A549 (cell line): ENCODE measurements around the gene EFNA5.

ENCODE experiments used
- POLR2A ChIP-seq: IDR thresholded peaks from 2 replicates; pipeline ENCODE4 v1.6.1; 2012; ENCODE audit warnings: mild to moderate bottlenecking, low read length
- POLR2AphosphoS2 ChIP-seq: conservative IDR thresholded peaks from 2 replicates; pipeline ENCODE4 v1.6.1; 2012; ENCODE audit warnings: low read length, improper control_type of control experiment, inconsistent platforms
- TF ChIP-seq, protein P1 (sequence below): fragments of 450-650 bp; IDR thresholded peaks from 2 replicates; pipeline ENCODE4 v1.6.1; 2014; ENCODE audit warnings: antibody characterized with exemption
- TF ChIP-seq, protein P2 (sequence below): fragments of >200 bp; sonication (Bioruptor Twin); formaldehyde crosslinking; IDR thresholded peaks from 3 replicates; pipeline ENCODE4 v1.5.1; 2016

DNA sequence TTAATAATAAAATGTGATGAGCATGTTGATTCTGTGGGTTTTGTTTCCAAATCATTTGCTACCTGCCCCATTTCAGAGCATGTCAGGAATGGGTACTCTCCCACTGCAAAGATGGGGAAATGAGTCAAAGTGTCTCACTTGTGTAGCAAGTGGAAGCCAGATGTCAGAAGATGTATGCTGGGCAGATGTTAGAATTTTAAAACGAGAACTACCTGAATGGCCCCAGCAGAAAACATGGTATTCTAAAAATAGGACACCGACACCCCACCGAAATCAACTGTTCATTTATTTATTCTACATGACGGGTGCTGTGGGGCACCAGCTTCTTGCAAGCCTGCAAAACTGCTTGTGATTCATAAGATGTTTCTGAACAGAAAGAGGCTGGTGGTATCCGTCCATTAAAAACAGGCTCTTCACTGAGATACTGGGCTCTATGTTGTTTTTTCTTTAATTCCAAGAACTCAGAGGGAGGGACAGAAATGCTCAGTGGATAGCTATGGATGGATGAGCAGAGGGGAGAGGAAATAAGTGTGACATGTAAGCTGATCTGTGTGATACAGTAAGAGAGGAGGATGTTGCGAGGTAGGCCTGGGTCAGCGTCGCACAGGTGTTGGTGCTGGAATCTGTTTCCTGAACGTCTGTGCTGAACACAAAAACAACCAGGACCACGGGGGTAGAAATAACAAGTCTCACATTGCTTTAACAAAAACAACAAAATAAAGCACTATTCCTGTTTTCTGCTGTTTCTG, 157.2 kb downstream of the EFNA5 start:
- no peak for TF ChIP-seq POLR2A
- TF ChIP-seq POLR2AphosphoS2: no peak
- TF ChIP-seq, protein P1, sequence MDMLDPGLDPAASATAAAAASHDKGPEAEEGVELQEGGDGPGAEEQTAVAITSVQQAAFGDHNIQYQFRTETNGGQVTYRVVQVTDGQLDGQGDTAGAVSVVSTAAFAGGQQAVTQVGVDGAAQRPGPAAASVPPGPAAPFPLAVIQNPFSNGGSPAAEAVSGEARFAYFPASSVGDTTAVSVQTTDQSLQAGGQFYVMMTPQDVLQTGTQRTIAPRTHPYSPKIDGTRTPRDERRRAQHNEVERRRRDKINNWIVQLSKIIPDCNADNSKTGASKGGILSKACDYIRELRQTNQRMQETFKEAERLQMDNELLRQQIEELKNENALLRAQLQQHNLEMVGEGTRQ: no peak
- TF ChIP-seq, protein P2, sequence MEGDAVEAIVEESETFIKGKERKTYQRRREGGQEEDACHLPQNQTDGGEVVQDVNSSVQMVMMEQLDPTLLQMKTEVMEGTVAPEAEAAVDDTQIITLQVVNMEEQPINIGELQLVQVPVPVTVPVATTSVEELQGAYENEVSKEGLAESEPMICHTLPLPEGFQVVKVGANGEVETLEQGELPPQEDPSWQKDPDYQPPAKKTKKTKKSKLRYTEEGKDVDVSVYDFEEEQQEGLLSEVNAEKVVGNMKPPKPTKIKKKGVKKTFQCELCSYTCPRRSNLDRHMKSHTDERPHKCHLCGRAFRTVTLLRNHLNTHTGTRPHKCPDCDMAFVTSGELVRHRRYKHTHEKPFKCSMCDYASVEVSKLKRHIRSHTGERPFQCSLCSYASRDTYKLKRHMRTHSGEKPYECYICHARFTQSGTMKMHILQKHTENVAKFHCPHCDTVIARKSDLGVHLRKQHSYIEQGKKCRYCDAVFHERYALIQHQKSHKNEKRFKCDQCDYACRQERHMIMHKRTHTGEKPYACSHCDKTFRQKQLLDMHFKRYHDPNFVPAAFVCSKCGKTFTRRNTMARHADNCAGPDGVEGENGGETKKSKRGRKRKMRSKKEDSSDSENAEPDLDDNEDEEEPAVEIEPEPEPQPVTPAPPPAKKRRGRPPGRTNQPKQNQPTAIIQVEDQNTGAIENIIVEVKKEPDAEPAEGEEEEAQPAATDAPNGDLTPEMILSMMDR: no peak
